Esophagus squamous epithelium (tissue), 4 donors: ENCODE results near the gene RAB6B.

Experiments used
- CTCF ChIP-seq, 6 experiments: fragments of 450-650 bp in 4 of 6; fragments of 200-600 bp in 2 of 6; sonication (generic) in 2 of 6; IDR thresholded peaks; one replicate each; pipeline ENCODE4 v1.5.1; 2016 to 2019; ENCODE audit warnings: antibody characterized with exemption in 6 of 6, mild to moderate bottlenecking in 4 of 6, moderate library complexity in 4 of 6
- POLR2A ChIP-seq, 4 donors: fragments of 450-650 bp; IDR thresholded peaks; one replicate each; pipeline ENCODE4 v1.6.1; 2017; ENCODE audit warnings: antibody characterized with exemption in 4 of 4, mild to moderate bottlenecking in 4 of 4, moderate library complexity in 3 of 4

DNA sequence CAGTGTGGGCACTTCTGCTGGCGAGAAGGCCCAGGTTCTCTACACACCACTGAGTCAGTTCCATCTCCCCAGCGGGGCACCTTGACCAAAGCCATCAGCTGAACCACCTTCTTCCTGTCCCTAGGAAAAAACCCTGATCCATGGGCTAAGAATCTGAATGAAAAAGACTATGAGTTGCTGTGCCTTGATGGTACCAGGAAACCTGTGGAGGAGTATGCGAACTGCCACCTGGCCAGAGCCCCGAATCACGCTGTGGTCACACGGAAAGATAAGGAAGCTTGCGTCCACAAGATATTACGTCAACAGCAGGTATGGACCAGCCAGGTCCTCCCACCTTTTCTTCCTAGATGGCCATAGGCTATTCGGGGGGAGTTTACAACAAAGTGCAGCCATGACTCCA is 120.4 kb downstream of the RAB6B start:
- no peak for TF ChIP-seq CTCF (IDR thresholded peaks at IDR 0.05)
- no peak for TF ChIP-seq POLR2A (IDR thresholded peaks at IDR 0.05)
